Left renal cortex interstitium (tissue), 4 donors: ENCODE results near the gene AFTPH. TPM values are rescaled to one million over a fixed set of nuclear protein-coding genes. Genes with fewer than 3 reads are reported as not detected.

Experiments used
- DNase-seq, 4 donors: peaks; one replicate each; pipeline ENCODE4 v3.0.0-alpha.2; 2013; ENCODE audit warnings: low read depth in 4 of 4, low spot score in 2 of 4, missing footprints in 1 of 4
- polyA plus RNA-seq, 4 donors: library from polyadenylated mRNA; unstranded; fragments of 120-200 nt; gene quantifications; one replicate each; pipeline ENCODE4 v1.2.1, GENCODE V29; 2013; ENCODE audit not compliant: insufficient read length in 4 of 4

Gene AFTPH
- polyA plus RNA-seq, 4 donors = 55.7 to 79.0 (median 69.2) TPM

DNA sequence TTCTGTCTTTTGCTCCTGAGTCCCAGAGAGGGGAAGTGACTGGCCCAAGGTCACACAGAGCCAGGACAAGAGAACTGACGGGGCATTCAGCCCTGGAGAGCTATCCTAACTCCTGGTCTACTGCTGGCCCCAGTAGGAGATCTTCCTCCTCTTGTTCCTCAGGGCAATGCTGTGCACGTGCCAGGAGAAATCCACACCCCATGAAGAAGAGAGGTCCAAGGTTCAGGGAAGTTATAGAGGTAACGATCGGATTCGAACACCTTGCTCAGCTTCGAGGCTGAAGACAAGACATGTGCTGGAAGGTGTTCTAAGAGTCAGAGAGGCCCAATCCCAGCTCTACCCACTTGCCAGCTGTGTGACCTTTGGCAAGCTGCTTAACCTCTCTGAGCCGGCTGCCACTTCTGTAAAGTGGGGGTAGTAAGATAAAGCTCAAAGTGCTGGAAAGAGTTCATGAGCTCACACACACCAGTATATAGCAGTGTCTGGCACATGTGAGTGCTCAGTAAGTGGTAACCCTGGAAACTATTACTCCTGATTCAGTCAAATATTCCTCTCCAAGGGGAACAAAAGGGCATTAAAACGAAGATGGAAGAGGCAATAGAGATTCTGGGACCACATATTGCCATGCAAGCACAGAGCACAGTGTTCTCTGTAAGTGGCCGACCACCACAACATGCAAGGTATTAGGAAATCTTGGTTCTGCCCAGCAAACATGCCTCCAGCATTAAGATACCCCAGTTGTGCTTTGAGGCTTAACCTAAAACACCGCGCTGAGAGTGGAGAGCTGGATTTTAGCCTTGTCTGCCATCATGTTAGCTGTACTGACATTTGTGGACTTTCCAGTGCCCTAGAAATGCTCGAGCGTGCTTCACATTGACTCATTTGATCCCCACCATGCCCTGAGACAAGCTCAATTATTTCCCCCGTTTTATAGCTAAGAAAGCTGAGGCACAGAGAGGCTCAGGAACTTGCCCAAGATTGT is 104.0 kb downstream of the AFTPH start:
- DNase-seq = no peak

DNA sequence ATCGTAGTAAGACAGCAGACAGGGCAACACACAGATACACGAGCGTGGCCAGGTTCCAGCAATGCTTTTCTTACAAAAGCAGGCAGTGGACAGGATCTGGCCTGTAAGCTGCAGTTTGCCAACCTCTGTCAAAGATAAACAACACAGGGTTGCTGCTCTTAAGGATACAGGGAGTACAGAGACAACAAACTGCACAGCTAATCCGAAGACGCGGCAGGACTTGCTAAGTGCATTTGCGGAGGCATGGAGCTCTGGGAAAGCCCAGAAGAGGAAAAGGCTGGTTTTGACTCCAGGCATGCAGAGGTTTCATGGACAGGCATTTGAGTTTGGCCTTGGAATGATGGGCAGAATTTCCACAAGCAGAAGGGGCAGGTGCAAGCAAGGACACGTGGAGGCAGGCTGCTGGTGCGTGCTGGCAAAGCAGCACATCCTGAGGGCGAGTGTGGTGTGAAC is 105.2 kb downstream of the AFTPH start:
- DNase-seq = no peak

DNA sequence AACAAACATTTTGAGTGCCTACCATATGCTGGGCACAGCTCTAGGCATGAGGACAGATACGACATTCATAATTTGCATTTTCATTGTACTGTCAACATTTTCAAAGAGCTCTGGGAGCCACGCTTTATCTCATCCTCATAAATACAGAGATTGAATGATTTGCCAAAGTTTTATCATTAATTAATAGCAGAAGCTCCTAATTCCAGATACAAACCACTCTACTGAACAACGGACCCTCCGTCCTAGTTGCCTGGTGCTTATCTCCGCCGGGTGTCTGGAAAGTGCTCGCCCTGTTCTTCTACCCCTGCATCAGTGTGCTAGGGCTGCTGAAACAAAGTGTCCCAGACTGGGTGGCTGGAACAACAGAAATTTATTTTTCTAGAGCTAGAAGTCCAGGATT is 105.7 kb downstream of the AFTPH start:
- no peak for DNase-seq

DNA sequence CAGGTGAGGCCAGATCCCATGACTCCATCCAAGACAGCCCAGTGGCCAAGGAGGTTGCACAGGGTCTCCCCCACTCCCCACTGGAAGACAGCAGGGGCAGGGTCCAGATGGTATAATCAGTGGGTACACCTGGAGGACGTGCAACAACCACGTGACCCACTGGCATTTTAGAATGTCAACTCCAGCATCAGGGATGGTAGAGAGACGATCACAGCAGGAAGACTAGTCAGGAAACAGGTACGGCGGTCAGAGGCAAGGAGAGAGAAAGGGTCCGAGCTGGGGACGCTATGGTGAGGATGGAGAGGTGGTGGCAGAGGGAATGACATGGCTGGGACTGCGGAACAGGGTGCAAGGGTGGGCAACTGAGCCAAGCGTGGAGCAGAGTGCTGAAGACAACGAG is 106.6 kb downstream of the AFTPH start:
- DNase-seq = no peak

DNA sequence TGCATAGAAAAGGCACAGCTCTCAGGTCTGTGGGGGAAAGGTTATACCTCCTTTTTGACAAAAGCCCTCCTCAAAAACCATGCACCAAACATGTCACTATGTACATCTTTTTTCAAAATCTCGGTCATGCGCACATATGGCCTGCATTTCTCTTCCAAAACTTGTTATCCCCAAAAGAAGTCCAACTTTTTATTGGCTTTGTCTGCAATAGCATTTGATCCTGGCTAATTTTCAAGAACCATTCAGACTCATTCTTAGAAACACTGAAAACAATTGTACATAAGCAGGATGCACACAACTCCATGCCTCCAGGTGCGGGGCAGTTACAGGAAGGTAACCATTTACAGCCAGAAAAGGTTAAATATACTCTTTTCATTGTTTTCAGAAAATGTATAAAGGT is 107.6 kb downstream of the AFTPH start:
- no peak for DNase-seq

DNA sequence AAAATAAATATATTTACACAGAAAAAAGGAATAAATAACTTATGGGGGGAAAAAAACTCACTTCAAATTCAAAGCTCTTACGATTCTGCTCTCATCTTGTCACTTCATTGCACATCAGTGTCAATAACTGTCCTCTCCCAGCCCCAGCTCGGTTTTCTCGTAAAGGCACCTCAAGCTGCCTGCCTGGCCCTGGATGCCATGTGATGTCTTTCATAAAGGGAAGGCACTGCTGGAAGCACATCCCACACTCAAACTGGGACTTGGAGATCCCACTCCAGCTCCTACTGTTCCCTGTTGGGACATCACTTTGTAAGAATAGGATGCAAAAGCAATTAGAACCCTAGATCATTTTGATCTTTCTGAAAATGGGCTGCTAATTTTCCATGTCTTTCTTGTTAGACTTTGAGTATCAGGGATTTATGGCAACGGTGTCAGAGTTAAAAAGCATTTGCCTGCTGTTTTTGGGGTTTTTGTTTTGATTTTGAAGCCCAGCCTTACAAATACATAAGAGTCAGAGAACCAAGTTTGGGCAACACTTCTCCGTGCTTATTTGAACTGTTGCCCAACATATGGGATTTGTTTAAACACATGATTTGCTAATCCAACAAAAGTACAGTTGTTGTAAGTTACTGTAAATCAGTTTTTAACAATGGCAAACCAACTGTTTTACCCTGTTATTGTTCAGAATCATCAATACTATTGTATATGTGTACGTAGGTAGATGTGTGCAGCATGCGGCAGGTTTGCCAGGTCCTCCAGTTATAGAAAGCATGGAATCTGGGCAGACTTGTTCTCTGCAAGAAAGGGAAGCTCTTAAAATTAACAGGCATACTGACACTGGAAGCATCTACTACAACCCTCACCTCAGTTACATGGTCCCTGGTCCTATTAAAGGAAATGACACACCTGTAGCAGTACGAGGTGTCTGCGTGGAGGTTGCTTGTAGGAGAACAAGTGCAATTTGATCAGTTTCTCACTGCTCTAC is 109.0 kb downstream of the AFTPH start:
- no peak for DNase-seq

DNA sequence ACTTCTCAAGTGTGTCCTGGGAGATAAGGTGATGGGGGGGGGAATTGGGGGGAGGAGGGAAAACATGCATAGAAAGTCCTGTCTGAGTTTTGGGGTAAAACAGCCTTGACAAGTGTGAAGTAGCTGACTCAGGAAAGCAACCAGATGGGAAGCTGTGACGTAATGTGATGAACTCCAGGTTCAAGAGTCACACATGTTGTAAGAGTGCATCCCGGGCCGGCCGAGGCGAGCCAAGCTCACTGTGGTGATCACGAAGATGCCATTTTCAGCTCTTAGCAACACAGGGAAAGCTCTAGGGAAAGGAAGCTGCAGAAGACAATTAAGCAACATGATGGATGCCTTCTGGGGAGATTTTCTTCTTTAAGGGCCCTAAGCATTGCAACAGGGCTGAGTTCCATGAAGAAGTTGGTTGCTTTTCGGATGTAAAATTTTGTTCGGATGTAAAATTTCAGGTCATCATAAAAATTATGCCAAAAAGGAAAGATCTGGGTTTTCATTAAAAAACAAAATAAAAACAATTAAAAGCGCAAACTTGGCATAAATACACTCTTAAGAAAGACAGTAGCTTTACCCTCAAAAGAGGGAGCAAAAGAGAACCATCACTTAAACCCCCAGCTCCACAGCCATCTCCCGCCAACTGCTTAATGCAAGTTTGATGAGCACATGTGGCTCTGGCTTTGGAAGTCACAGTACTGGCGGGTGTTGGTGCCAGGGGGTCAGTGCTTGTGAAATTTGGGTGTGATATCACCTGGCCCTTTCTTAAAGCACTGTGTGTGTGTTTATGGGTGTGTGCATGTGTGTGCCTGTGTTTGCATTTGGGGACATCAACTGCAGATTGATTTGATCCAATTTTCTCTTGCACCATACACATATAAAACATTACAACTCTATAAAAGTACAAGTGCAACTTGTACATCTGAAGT is 110.5 kb downstream of the AFTPH start:
- DNase-seq = no peak

DNA sequence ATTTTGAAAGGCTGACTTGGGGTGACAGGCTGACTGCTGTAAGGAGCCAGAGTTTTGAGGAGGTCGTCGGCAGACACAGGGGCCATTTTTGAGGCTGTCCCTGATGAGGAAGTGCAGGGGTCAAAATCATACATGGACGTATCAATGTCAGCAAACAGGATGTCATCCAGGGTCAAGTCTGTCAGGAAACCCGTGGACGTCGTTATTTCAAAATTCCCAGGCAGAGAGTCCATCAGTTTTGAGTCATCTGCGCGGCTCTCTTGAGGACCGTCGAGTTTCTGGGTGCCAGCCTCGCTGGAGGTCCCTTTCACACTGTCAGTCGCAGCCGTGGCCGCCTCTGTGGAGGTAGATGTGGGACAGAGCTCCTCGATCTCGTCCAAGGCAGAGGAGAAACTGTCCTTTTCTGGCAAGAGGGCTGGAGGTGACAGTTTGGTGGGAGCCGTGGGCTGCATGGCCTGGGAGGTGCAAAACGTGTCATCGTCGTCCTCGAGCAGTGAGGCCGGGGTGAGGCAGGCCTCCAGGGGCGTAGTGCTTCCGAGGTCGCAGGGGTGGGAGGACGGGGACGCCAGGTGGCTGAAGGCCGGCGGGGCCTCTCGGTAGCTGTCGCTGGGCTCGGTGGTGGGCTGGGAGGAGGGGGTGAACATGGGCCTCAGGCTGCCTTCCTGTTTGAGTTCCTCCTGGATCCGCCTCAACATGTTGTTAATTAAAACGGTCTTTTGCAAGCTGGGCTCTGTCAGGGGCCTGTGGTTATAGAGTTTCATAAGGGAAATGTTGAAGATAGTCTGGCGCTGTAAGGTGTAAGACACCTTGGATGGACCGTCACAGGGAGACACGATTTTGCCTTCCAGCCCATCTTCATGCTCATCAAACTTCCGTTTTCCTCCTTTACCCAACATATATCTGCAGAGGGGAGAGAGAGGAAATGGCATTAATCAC is 112.1 kb downstream of the AFTPH start:
- DNase-seq = no peak

DNA sequence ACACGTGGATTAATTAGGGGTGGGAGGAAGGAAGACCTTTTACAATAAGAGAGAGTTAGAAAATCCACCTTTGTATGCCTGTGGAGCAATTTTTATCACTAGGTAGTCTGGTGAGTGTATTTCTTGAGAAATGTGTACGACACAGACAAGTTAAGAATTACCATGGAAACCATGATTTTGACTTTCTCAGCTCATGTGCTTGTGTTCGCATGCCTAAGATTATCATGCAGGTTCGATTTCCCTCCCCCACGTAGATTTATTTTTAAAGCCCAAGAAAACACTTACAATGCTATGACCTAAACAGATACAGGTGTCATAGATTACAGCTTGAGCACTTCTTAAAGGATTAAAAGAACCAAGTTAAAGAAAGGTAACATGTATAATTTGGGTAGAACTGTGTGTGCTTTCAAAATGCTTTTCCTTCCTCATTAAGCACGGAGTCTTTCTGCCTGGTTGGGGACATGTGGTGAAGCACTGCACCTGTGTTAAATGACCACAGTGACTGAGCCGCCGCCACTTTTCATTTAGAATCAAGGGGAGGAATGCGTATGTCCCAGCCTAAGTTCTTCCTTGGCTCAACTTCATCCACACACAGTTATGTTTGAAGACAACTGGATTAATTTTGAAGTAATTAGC is 113.0 kb downstream of the AFTPH start:
- DNase-seq = no peak

DNA sequence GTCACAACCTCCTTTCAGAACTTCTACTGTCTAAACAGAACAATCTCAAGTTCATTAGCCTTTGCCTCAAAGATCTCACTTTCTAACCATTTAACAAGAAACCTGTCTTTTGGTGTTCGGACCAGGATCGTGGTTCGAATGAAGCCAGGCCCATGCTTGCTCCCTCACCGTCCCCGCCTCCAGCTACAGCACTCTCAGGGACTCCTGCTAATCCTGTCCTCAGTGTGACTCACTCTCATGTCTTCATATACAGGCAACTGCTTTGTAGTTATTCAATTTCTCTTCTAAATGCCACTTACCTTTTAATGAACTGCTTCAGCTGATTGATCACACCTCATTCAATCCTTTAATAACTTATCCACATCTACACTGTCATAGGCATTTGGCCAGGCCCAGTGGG is 113.8 kb downstream of the AFTPH start:
- DNase-seq = no peak

DNA sequence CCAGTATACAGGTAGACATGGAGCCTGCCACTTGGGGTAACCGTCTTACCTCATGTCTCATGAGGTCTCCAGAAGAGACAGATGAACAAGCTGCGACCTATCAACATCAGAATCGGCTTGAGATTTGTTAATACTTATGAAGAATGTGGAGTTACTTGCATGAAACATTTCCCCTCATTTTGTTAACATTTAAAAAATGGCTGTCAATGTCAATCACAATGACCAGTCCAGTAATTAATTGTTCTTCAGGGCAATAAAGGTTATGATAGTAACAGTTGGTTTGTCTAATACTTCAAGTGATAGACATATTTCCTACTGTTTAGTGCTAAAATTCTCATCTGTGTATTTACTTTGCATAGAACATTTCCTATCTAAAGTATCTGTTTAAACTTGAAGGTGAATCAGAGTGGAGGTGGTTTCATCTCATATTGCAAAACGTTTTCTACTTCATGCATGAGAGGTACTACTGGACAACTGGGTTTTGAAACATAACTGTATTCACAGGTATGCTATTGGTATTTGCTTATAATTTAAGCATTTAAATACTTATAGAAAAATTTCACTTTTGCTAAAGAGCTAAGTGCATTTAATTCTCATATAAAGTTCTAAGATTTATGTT is 114.5 kb downstream of the AFTPH start:
- no peak for DNase-seq

DNA sequence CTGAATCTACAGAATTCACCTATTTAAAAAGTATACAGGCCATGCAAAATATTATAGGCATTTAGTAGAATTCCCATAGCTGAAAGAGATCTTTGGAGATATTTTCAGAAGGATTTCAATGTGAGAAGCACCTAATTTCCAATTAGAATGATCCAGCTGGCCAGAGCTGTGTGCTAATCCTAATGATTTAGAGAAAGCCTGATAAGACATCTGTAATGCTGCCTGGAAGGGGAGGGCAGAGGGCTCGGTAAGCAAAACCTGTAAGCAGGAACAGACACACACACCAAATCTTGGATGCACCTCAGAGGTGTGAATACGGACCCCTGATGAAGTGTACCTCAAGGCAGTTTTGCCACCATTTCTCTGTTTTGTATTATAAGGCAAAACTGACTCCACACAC is 115.6 kb downstream of the AFTPH start:
- DNase-seq = no peak

DNA sequence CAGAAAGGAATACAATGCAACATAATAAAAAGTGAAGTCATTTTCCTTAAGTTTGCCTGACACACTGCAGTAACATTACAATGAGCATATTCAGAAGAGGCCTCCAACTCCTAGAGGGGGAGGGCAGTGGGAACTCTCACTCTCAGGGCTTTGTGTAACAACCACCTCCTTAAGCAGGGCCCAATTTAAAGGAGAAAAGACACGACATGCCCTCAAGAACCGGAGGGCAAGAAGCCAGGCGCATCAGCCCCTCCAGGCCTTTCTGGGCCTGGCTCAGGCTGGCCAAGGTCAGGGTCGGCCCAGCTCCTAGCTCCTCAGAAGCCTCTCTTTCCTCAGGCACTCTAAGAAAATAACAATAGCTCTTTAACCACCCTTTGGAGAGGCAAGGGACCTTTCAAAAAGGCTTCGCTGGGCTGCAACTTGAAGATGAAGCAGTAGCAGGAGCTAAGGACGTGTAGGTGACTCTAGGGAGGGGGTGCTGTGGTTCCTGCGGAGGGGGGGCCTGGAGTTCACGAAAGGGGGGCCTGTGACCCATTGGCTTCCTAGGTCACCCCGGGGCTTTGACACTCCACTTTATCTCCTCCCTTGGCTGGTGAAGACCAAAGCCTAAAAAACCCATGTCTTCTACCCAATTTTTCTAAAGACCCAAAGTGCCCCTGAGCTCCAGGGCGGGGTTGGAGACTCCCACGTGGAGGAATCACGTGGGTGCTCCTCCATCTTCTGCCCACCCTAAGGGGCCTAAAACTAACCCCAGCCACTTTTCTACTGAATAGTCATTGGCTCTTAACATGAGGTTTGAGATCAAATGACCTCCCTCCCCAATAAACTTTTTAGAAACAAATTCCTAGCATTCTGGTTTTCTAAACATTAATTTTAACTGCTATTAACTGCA is 116.3 kb downstream of the AFTPH start:
- DNase-seq = no peak

DNA sequence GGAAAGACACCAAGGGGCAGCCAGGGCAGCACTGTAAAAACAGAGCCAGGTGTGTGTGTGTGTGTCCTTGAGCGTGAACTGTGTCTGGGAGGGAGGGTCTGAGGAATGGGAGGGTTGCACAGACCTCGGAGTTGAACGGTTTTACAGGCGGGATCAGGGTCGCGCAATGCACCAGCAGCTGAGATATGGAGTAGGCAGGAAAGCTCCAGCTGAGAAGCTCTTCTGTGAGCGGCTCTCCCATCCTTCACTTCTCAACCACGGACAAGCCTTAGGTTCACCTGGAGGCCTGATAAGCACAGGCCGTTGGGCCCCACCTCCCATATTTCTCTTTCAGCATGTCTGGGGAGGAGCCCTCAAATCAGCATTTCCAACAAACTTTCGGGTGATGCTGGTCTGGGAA is 117.5 kb downstream of the AFTPH start:
- DNase-seq = no peak
